Panc1 (cell line): ENCODE results near the gene SNCB.

Source experiments
- CTCF ChIP-seq: fragments of 450-650 bp; IDR thresholded peaks from 2 replicates; pipeline ENCODE4 v1.5.1; 2017; ENCODE audit warnings: mild to moderate bottlenecking
- POLR2AphosphoS5 ChIP-seq: IDR thresholded peaks from 2 replicates; pipeline ENCODE4 v1.6.1; 2012; ENCODE audit warnings: mild to moderate bottlenecking, low read depth, low read length, moderate library complexity
- REST ChIP-seq, 2 experiments: IDR thresholded peaks; 2 replicates each; pipeline ENCODE4 v1.6.1; 2011 to 2012; ENCODE audit warnings: low read depth in 2 of 2, control low read depth in 1 of 2, low read length in 1 of 2, mild to moderate bottlenecking in 1 of 2, moderate library complexity in 1 of 2; ENCODE audit not compliant: insufficient read depth in 1 of 2
- SIN3A ChIP-seq: IDR thresholded peaks from 2 replicates; pipeline ENCODE4 v1.6.1; 2012; ENCODE audit warnings: low read depth, mild to moderate bottlenecking, low read length, moderate library complexity, borderline replicate concordance; ENCODE audit not compliant: insufficient read depth
- TCF7L2 ChIP-seq: IDR thresholded peaks from 2 replicates; pipeline ENCODE4 v1.6.1; 2011; ENCODE audit warnings: mild to moderate bottlenecking, low read depth, low read length, inconsistent platforms

GRCh38 chr5:176673651-176674583 lies 43.6 kb upstream of the SNCB start:
- TF ChIP-seq CTCF: no peak
- no peak for TF ChIP-seq SIN3A
- TF ChIP-seq POLR2AphosphoS5: no peak
- TF ChIP-seq REST (IDR thresholded peaks at IDR 0.05; ENCODE audit: insufficient read depth in 1 of 2, low read depth in 2 of 2, low read length in 1 of 2): no peak
- TF ChIP-seq TCF7L2: no peak
